KMS-11 (cell line): ENCODE data around the gene GKN2.

Experiments
- H2AFZ ChIP-seq: fragments of 200-600 bp; sonication (generic); 2 replicates; pipeline ENCODE4 v1.6.1; 2016; ENCODE audit warnings: antibody characterized with exemption, mixed run types, low read depth
- H3K27ac ChIP-seq: fragments of 200-600 bp; sonication (generic); 2 replicates; pipeline ENCODE4 v1.6.1; 2016; ENCODE audit warnings: mild to moderate bottlenecking, mixed run types
- H3K27me3 ChIP-seq: fragments of 200-600 bp; sonication (generic); 2 replicates; pipeline ENCODE4 v1.6.1; 2017; ENCODE audit warnings: mild to moderate bottlenecking, low read depth, mixed run types, moderate library complexity; ENCODE audit not compliant: insufficient read depth
- H3K36me3 ChIP-seq: fragments of 200-600 bp; sonication (generic); 2 replicates; pipeline ENCODE4 v1.6.1; 2017; ENCODE audit warnings: mild to moderate bottlenecking, mixed run types; ENCODE audit not compliant: insufficient read depth
- H3K4me1 ChIP-seq: fragments of 200-600 bp; sonication (generic); 2 replicates; pipeline ENCODE4 v1.6.1; 2016; ENCODE audit warnings: mild to moderate bottlenecking, low read depth, mixed run types; ENCODE audit not compliant: poor library complexity, severe bottlenecking
- H3K4me2 ChIP-seq: fragments of 200-600 bp; sonication (generic); 2 replicates; pipeline ENCODE4 v1.7.0; 2016; ENCODE audit warnings: mild to moderate bottlenecking, mixed run types
- H3K4me3 ChIP-seq: fragments of 200-600 bp; sonication (generic); IDR thresholded peaks from 2 replicates; pipeline ENCODE4 v1.6.1; 2017; ENCODE audit warnings: low read depth, low read length, mixed read lengths; ENCODE audit not compliant: insufficient read depth
- H3K79me2 ChIP-seq: fragments of 200-600 bp; sonication (generic); 2 replicates; pipeline ENCODE4 v1.6.1; 2016; ENCODE audit warnings: low read depth, mixed run types; ENCODE audit not compliant: insufficient read depth
- H3K9ac ChIP-seq: fragments of 200-600 bp; sonication (generic); 2 replicates; pipeline ENCODE4 v1.6.1; 2016; ENCODE audit warnings: mild to moderate bottlenecking, mixed run types
- H4K20me1 ChIP-seq: fragments of 200-600 bp; sonication (generic); 2 replicates; pipeline ENCODE4 v1.6.1; 2016; ENCODE audit warnings: mild to moderate bottlenecking, mixed run types; ENCODE audit not compliant: insufficient read depth
- CTCF ChIP-seq: fragments of 200-600 bp; sonication (generic); conservative IDR thresholded peaks from 2 replicates; pipeline ENCODE4 v1.6.1; 2017; ENCODE audit warnings: low read depth, mild to moderate bottlenecking, antibody characterized with exemption, low read length, moderate library complexity, mixed read lengths

GKN2 gene

GRCh38 chr2:68912111-68912510 is 40.6 kb downstream of the GKN2 start:
- no peak overlapping the region for H2AFZ ChIP-seq
- no peaks in the 10 kb centered on the region for H3K79me2 ChIP-seq
- no peak overlapping the region for H3K9ac ChIP-seq
- TF ChIP-seq CTCF, result no peak
- H3K4me1 ChIP-seq, result peaks cover 48% of the 10 kb centered on the region
- H3K27ac ChIP-seq, result no peak overlapping the region
- H3K27me3 ChIP-seq, result no peaks in the 10 kb centered on the region
- H3K4me2 ChIP-seq, result no peak overlapping the region
- no peak overlapping the region for H3K4me3 ChIP-seq
- no peaks in the 10 kb centered on the region for H3K36me3 ChIP-seq
- H4K20me1 ChIP-seq, result no peaks in the 10 kb centered on the region

GRCh38 chr2:68911709-68912108 is 41.0 kb downstream of the GKN2 start:
- H4K20me1 ChIP-seq, result no peaks in the 10 kb centered on the region
- no peaks in the 10 kb centered on the region for H3K27me3 ChIP-seq
- no peak overlapping the region for H3K27ac ChIP-seq
- H3K9ac ChIP-seq, result no peak overlapping the region
- no peak overlapping the region for H2AFZ ChIP-seq
- peaks cover 52% of the 10 kb centered on the region for H3K4me1 ChIP-seq
- no peak overlapping the region for H3K4me3 ChIP-seq
- no peak for TF ChIP-seq CTCF
- H3K4me2 ChIP-seq, result no peak overlapping the region
- no peaks in the 10 kb centered on the region for H3K36me3 ChIP-seq
- H3K79me2 ChIP-seq, result no peaks in the 10 kb centered on the region

GRCh38 chr2:68911246-68911645 is 41.4 kb downstream of the GKN2 start:
- Histone ChIP-seq H2AFZ (no peak overlapping the region), H4K20me1 (no peaks in the 10 kb centered on the region), H3K4me3 (no peak overlapping the region), H3K27ac (no peak overlapping the region), H3K9ac (no peak overlapping the region), H3K4me2 (no peak overlapping the region), H3K36me3 (no peaks in the 10 kb centered on the region), H3K27me3 (no peaks in the 10 kb centered on the region), H3K79me2 (no peaks in the 10 kb centered on the region), H3K4me1 (peaks cover 56% of the 10 kb centered on the region)
- TF ChIP-seq CTCF, result no peak

- no peaks in the 10 kb centered on the region for H4K20me1 ChIP-seq
- H2AFZ ChIP-seq, result no peak overlapping the region
- H3K27me3 ChIP-seq, result no peaks in the 10 kb centered on the region
- no peak overlapping the region for H3K4me3 ChIP-seq
- no peaks in the 10 kb centered on the region for H3K79me2 ChIP-seq
- H3K4me2 ChIP-seq, result no peak overlapping the region
- no peak overlapping the region for H3K9ac ChIP-seq
- peaks cover 58% of the 10 kb centered on the region for H3K4me1 ChIP-seq
- peak; percentile 92 for TF ChIP-seq CTCF
- H3K27ac ChIP-seq, result peak overlapping the region; percentile 96; the same call in 1 of the 2 replicates
- no peaks in the 10 kb centered on the region for H3K36me3 ChIP-seq
Observed at GRCh38 chr2:68909793-68910674, 42.7 kb downstream of the GKN2 start.
